GM13977 (cell line): ENCODE results near the gene OR8A1.

Source experiments
- DNase-seq: peaks from one replicate; pipeline ENCODE4 v3.0.0; 2012; ENCODE audit warnings: low spot score
- in situ Hi-C: fragments of 300-500 bp; cut with MboI; formaldehyde crosslinking; loops from one replicate; pipeline ENCODE4 v1.12.0; 2022; ENCODE audit warnings: low sequenced_read_pairs, low pct_unique_long_range_greater_than_20kb, mixed read lengths, inconsistent platforms; ENCODE audit not compliant: unreplicated experiment
- TF ChIP-seq, protein P1 (sequence below): IDR thresholded peaks from 2 replicates; pipeline ENCODE4 v1.5.1; 2012; ENCODE audit warnings: mild to moderate bottlenecking, control low read depth; ENCODE audit not compliant: insufficient read depth; ENCODE audit errors: extremely low read depth, missing control alignments

OR8A1 gene

DNA sequence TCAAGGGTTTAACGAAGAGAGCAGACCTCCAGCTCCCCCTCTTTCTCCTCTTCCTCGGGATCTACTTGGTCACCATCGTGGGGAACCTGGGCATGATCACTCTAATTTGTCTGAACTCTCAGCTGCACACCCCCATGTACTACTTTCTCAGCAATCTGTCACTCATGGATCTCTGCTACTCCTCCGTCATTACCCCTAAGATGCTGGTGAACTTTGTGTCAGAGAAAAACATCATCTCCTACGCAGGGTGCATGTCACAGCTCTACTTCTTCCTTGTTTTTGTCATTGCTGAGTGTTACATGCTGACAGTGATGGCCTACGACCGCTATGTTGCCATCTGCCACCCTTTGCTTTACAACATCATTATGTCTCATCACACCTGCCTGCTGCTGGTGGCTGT lies 363 bp downstream of the OR8A1 start:
- in situ Hi-C loops = no loop called here
- DNase-seq = no peak
- TF ChIP-seq, protein P1, sequence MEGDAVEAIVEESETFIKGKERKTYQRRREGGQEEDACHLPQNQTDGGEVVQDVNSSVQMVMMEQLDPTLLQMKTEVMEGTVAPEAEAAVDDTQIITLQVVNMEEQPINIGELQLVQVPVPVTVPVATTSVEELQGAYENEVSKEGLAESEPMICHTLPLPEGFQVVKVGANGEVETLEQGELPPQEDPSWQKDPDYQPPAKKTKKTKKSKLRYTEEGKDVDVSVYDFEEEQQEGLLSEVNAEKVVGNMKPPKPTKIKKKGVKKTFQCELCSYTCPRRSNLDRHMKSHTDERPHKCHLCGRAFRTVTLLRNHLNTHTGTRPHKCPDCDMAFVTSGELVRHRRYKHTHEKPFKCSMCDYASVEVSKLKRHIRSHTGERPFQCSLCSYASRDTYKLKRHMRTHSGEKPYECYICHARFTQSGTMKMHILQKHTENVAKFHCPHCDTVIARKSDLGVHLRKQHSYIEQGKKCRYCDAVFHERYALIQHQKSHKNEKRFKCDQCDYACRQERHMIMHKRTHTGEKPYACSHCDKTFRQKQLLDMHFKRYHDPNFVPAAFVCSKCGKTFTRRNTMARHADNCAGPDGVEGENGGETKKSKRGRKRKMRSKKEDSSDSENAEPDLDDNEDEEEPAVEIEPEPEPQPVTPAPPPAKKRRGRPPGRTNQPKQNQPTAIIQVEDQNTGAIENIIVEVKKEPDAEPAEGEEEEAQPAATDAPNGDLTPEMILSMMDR = no peak

DNA sequence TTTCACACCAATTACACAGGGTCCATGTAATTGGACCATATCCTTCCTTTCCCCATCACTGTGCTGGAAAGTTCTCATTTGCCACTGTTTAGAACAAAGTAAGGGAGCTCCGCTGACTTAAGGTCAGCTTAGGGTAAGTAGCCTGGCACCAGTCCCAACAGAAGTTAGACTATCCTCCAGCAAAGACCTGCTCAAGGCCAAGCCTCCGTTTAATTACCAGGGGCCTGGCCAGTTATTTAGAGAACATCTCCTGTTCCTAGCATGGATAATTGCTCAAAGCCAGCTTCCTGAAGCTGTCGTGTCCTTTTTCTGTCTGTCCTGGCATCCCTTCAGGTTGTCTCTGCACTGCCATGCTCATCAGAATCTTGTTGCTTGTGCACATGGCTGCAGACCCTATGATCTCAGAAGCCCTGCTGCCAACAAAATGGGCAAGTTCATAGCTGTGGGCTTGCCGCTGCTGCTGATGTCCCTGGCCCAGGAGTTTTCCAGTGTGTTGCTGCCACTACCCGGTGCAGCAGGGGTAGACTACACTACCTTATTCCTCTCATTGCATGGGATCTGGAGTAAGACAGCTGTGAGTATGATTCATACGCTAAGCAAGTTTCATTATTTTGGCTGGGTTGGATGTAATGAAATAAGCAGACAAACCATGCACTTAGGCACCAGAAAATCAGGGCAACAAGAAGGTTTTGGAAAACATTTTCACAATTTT lies 8.1 kb downstream of the OR8A1 start:
- in situ Hi-C loops = loop anchor here (25.0 kb wide), 1 partner anchor 516 kb away; no protein-coding TSS in a partner anchor
- DNase-seq = no peak
- TF ChIP-seq, protein P1 = no peak

DNA sequence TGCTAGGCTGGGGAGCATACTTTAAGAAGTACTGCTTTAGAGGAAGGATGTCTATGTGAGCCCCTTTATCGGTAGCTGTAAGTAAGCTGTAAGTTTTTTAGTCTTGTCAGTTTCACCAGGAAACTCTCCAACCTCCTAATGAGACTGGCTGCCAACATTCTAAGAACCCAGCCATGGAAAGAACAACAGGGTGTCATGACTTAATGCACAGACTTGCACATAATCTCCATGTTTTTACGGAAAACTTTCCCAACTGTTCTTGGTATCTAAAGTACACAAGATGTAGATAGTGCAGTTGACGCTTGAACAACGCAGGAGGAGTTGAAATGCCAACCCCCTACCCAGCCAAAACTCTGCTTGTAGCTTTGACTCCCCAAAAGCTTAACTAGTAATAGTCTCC lies 9.0 kb downstream of the OR8A1 start:
- in situ Hi-C loops = loop anchor here (25.0 kb wide), 1 partner anchor 516 kb away; no protein-coding TSS in a partner anchor
- DNase-seq = no peak
- TF ChIP-seq, protein P1 = no peak

DNA sequence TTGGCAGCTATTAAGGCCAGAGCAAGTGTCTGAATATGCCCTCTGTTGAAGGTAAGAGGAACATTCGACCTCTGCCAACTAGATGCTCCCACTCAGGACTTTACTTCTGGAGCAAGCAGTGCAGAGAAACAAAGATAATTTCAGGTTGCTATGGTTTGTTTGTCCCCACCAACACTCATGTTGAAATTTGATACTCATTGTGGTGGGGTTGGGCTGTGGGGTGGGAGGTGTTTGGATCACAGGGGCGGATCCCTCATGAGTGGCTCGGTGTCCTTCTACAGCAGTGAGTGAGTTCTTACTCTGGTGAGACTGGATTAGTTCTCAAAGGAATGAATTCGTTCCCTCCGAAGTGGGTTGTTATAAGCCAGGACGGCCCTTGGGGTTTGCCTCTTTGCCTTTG lies 12.0 kb downstream of the OR8A1 start:
- no peak for DNase-seq
- TF ChIP-seq, protein P1 = no peak
- in situ Hi-C loops = loop anchor here (10.0 to 25.0 kb wide), 2 partner anchors 177 to 520 kb away; no protein-coding TSS in a partner anchor

DNA sequence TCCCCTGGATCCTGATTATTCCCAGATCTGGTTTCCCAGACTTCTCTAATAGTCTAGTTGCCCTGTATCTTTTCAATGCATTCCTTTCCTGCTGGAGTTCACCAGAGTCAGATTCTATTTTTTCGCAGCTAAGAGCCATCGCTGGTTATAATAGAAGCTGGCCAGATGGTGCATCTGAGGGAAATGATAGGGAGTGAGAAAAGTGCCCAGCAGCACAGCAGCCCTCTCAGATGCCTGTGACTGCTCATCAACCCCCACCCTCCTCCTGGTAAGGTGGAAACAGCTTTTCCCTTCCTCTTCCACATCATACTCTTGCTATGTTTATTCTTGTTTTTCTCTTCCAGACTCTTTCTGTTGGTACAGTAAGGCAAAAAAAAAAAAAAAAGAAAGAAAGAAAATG lies 12.8 kb downstream of the OR8A1 start:
- in situ Hi-C loops = loop anchor here (10.0 to 25.0 kb wide), 2 partner anchors 178 to 520 kb away; no protein-coding TSS in a partner anchor

DNA sequence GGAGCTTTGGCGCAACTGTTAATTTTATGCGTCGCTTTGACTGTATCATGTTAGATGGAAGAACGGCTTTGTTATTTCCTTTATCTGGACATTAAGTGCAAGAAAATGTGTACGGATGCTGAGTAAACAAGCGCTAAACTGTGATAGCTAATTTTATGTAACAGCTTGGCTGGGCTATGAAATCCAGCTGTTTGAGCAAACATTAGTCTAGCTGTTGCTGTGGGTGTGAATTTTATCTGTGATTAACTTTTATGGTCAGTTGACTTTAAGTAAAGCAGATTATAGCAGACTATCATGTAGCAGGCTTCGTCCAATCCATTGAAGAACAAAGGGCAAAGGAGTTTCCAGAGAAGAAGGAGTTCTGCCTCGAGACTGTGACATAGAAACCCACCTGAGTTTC lies 14.0 kb downstream of the OR8A1 start:
- in situ Hi-C loops = loop anchor here (10.0 to 25.0 kb wide), 2 partner anchors 179 to 521 kb away; no protein-coding TSS in a partner anchor
- TF ChIP-seq, protein P1 = no peak
- no peak for DNase-seq

More for the DNA sequence above, 12.8 kb downstream of the OR8A1 start:
- no peak for DNase-seq
- TF ChIP-seq, protein P1 = no peak
